GM08714 (cell line): ENCODE data around the gene ORAI1.
"Not testable (repeated sequence)": the region's sequence is repeated elsewhere in the genome, so short reads cannot be mapped to it uniquely, and the experiment has no call there.

Experiments
- H3K4me3 ChIP-seq: fragments of 200-500 bp; sonication (Bioruptor generic); 2 replicates; pipeline ENCODE4 v1.5.1; 2014; ENCODE audit warnings: mild to moderate bottlenecking, low read length, inconsistent platforms
- ZNF274 ChIP-seq: IDR thresholded peaks from 2 replicates; pipeline ENCODE4 v1.6.1; 2012; ENCODE audit warnings: mild to moderate bottlenecking, low read depth, low read length

ORAI1 gene

DNA sequence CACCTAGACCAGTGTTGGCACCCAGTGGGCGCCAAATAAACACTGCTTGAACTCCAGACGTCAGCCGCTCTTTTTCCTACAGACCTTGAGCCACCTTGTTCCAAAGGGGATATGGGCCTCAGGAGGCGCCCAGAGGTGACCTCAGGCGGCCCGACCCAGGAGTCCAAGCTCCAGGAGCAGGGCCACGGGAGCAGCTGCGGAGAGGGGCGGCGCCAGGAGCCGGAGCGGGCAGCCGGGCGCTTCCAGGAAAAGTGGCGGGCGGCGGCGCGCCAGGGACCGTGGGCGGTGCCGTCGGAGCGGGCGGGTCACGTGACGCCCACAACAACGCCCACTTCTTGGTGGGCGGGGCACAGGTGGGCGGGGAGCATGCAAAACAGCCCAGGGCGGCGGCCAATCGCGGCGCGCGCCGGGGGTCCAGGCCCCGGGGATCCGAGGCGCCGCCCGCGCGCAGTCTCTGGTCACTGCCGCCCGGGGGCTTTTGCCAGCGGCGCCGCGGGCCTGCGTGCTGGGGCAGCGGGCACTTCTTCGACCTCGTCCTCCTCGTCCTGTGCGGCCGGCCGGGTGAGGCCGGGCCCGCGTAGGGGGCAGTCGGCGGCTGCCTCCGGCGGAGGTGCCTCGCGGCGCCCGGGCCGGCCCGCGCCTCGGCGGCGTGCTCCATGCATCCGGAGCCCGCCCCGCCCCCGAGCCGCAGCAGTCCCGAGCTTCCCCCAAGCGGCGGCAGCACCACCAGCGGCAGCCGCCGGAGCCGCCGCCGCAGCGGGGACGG is at the start of gene ORAI1:
ORAI1 (plus strand) TSS at position 444 of the 766 bp plus-strand sequence.
- TF ChIP-seq ZNF274: no peak
- H3K4me3 ChIP-seq: peak within 1 kb of the TSS; percentile 85

DNA sequence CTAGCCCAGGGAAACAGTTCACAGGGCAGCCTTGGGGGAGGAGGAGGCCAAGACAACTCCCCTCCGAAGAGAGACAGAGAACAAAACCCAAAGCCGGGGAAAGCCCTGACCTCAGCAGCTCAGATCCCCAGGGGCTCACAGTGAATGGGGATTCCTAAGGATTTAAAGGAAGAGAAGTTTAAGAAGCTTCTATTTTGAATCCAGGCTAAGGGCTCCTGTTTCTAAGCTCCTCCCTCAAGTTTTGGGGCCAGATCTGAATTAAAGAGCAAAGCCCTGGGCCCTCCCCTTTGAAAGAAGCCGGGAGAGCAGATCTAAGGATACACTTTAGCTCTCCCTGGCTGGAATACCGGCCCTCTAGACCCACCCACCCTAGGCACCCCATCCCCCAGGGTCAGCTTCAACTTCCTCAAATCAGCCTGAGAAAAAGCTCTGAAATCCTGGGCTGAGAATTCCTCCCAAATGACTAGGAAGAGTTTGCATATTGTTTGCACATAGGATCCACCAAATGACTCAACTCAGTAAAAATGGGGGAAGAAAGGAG is 49.4 kb upstream of the ORAI1 start:
- TF ChIP-seq ZNF274: no peak
- no peak overlapping the region for H3K4me3 ChIP-seq

DNA sequence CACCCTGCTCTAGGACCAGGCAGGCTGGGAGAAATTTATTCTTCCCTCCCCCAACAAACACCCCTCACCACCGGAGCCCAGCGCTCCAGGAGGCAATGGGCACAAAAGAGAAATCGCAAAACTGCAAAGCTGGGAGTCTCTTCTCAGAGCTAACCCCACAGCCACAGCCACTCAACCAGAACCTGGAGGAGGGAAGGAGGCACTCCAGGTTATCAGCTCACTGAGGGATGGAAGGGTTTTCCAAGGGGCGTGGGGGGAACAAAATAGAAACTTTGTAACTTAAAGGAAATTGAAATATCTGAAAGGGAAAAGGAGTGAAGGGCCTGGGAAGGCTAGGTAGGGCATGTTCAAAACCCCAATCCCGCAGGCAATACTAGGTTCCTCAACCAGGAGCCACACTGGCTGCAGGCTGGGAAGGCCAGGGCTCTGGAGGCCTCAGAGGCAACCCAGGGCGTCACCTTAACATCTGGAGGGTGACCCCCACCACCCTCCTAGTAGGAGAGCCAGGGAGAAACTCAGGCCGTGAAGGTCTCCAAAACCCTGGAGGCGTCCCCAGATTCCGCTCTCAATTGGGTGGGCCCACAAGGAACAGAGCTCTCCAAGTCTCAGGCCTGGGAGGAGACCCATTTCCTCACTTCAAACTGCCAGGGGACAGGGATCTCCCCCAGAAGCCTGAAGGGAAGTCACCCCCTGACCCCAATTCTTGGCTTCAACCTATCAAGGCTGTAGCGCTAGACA is 48.7 kb upstream of the ORAI1 start:
- TF ChIP-seq ZNF274: no peak
- H3K4me3 ChIP-seq: no peak overlapping the region

DNA sequence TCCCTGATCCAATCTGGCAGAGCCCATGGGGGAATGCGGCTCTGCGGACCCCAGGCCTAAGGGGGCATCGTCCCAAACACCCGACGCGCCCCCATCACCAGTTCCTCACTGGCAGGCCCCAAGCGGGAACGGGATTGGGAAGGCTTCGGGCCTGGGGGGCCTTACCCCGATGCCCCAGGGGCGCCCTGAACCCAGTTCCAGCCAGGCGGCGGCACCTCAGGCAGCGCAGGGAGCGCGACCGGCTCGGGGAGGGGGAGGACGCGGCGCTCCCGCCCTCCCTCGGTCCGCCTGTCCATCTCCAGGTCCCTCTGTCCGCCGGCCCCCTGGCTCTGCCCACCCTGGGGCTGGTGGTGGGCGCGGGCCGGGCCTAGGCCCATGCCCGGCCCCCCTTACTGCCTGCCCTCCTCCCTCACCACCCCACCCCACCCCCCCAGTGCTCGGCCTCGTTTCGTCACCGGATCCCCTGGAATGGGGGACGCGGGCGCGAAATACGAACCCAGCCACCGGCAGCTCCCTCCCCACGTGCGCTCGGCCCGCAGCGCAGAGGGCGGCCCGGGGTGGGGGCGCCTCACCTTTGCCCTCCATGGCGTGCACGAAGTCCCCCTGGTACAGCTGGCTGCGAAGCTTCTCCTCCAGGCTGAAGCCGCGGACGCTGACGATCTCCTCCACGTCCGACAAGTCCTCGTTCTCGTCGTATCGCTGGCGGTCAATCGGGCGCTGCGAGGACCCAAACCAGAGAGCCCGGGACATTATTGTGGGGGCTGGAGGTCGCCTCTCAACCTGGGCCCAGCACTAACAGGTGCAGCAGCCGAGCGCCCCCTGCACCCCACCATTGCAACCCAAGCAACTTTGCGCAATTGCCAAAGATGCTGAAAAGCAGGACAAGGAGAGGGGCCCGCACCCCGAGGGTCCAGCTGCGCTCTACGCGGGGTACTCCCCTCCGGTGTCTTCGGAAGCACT is 47.8 kb upstream of the ORAI1 start:
- TF ChIP-seq ZNF274: no peak
- H3K4me3 ChIP-seq: peak overlapping the region; percentile 76; the same call in 1 of the 2 replicates

DNA sequence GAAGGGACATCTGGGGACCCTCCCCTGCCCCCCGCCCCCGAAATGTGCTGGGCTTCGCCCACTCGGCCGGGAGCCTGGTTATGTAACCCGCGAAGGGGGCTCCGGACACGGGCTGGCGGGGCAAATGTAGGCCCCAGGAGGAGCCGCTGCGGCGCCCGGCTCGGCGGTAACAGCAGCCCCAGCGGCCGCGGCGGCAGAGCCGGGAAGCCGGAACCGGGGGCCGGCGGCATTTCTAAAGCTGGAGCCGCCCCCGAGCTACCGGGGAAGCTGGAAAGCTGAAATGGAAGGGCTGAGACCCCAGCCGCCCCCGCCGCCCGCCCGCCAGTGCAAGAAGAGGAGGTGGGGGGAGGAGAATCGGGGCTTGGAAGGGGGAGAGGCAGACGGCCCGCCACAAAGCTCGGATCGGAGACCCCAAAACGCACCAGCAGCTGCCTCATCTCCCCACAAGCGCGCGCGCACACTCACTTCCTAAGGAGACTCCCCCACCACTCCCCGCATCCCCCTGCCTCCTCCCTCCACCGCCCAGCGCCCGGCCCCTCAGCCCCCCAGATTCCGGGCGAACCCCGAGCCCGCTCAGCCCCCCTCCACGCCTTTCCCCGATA is 47.0 kb upstream of the ORAI1 start:
- H3K4me3 ChIP-seq: peak overlapping the region; percentile 76
- TF ChIP-seq ZNF274: no peak

DNA sequence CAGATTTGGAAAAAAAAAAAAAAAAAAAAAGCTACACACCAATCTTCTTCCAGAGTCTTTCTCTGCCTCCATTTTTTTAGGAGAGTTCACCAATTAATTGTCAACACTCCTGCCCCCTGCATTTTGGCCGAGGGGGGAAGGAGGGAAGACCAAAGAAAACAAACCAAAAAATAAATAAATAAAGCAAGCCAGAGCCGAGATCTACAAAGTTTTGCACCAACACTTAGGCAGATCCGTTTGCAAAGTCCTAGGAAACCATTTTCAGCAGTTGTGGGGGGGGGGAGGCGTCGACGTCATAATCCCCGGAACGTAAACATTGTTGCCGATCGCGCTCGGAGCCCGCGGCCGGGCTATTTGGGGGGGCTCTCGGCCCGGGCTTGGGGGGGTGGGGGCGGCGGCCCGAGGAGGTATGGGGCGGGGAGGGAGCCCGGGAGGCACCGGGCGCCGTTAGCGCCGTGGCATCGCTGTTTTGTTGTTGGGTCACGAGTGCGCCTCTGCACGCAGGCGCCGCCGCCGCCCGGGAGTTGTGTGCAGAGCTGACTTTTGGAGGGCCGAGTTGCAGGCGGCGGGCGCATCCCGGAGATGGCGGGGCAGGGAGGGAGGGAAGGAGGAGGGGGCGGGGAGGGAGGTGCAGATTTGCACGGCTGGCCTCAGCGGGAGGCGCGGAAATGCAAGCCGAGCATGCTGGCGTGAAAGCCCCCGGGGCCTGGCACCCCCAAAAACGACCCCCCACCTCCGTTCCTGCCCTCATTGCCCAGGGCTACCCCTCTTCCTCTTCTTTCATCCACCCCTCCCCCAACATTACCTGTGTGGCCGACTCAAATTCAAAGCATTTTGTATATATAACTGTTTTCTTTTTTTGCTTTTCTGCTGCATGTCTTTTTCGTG is 46.1 kb upstream of the ORAI1 start:
- TF ChIP-seq ZNF274: no peak
- peak overlapping the region; percentile 76 for H3K4me3 ChIP-seq

DNA sequence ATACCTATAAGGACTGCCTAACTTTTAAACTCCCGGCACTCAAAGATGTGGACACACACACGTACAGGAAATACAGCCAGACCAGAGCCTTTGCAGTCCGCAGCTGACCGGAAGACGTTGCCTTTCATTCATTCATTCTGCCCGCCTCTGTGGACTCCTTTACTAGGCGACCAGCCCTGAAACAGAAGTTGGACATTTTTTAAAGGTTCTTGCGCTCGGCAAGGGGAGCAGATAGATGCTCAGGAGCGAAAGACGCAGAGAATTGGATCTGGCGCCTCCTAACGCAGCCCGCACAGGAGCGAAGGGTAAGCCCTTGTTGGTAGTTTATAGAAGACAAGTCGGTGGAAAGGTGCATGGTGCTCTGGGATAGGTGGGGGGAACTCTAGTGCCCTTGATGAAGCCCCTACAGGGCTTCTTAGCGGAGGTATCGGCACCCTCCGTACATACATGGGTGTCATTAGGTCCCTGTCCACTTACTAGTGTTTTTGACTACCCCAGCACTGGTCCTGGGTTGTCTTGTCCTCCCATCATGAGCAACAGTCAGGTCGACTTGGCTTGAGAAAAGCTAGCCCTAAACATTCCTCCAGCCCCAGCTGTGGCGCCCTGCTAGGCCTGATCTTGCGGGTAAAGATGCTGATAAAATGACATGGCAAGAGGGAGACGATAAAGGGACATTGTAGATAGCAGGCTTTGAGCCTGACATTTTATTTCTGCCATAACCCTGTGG is 45.2 kb upstream of the ORAI1 start, which contains the start of gene KDM2B:
KDM2B (minus strand) TSS at position 65 of the 727 bp plus-strand sequence. CDS start 112 bp downstream, outside the sequence.
- peak within 1 kb of the TSS; percentile 76 for H3K4me3 ChIP-seq
- TF ChIP-seq ZNF274: no peak

DNA sequence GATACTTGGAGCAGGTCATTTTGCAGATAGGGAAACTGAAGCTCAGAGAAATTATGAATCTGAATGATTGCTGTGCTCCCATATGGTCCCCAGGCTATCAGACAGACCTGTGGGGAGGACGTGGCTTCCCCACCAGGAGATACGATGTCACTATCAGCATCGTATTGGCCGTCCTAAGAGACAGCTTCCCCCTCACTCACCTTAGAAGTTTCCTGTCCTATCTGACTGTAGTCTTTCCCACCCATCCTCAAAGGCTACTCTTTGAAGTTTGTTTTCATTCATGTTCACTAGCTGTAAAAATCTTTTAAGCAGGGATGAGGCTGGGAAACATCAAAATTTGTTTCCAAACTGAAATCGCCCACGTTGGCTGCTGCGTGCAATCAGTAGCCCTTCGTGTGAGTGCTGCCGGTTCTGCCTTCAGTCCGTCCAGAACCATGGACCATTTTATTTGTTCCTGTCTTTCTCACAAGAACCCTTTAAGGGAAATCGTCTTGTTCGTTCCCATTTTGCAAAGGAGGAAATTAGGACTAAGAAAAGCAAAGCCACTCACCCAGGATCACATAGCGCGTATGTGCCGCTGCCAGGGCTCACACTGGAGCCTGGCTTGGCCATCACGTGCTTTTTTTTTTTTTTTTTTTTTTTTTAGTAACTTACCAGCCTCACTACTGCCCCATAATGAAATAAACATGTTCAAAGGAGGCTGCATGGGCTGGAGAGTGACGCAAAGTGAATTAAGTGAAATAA is 44.5 kb upstream of the ORAI1 start:
- no peak for TF ChIP-seq ZNF274
- peak overlapping the region; percentile 76 for H3K4me3 ChIP-seq

DNA sequence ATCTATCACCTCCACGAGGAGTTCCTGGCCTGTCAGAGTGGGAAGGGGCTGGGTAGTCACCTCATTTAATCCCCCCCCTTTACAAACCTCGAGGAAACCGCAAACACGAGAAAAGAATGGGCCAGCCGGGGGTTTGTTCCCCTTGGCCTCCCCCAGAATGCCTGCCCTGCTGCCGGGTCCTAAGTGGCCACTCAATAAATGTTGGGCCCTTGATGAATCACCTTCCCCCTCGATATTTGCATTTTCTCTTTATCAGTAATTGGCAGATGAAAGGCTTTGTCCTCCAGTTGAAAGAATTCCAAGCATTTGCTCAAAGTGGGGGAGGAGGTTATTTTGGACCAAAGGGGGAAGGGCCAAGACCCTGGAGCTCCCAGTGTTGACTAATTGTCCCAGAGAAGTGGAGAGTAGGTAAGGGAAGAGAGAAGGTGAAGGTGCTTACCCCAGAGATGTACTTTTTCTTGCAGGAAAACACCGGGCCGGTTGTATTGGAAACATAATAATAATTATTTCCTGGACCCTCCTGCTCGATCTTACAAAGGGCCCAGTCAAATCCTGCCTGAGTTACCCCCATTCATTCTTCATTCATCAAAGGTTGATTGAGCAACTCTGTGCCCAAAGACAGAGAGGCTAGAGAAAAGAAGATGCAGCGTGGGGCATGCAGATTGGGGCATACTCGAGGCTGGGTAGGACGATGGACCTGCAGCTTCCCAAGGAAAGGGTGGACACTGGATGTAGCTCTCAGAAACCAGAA is 43.6 kb upstream of the ORAI1 start:
- H3K4me3 ChIP-seq: peak overlapping the region; percentile 76; the same call in 1 of the 2 replicates
- no peak for TF ChIP-seq ZNF274

DNA sequence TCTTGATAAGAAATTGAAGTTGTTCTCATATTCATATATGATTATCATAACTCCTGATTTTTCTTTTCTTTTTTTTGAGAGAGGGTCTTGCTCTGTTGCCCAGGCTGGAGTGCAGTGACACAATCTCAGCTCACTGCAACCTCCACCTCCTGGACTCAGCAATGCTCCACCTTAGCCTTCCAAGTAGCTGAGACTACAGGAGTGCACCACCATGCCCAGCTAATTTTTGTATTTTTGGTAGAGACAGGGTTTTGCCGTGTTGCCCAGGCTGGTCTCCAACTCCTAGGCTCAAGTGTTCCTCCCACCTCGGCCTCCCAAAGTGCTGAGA is 43.0 kb upstream of the ORAI1 start:
- H3K4me3 ChIP-seq: not testable (repeated sequence)

DNA sequence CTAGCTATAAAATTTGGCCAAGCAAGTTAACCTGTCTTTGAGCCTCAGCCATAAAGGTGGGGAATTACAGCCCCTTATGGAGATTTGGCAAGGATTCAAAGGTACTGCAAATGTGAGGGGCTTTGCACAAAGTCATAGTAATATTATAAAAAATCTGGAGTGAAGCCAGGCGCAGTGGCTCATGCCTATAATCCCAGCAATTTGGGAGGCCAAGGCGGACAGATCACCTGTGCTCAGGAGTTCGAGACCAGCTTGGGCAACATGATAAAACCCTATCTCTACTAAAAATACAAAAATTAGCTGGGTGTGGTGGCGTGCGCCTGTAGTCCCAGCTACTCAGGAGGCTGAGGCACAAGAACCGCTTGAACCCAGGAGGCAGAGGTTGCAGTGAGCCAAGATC is 41.4 kb upstream of the ORAI1 start:
- H3K4me3 ChIP-seq: not testable (repeated sequence)
